ENCODE data around the gene ZNF786. TPM values are rescaled to one million over a fixed set of nuclear protein-coding genes. Genes with fewer than 3 reads are reported as not detected.

Gene ZNF786
- total RNA-seq, 1 experiment from 2014 or later = 10.1 TPM

- DNase-seq (ENCODE audit: low read depth, low spot score) = no peak
- ChIA-PET CTCF (no interaction called here), POLR2A (no interaction called here)
- TF ChIP-seq POLR2AphosphoS5 (IDR thresholded peaks at IDR 0.05; ENCODE audit: low read depth, low read length) = no peak
- H3K36me3 ChIP-seq (ENCODE audit: control insufficient read depth, insufficient read depth, low read length) = peaks cover 16% of the 10 kb centered on the region
- no peak for ATAC-seq
- no peaks in the 10 kb centered on the region for H3K4me1 ChIP-seq (ENCODE audit: control insufficient read depth, insufficient read depth, low read length)
- no peak overlapping the region for H3K4me3 ChIP-seq (ENCODE audit: low read depth in 2 of 2, low read length in 2 of 2)
- no TSS peak for BruUV-seq (replicated peaks)
- H3K27me3 ChIP-seq (ENCODE audit: control insufficient read depth, insufficient read depth, low read length) = no peaks in the 10 kb centered on the region
- H3K9me3 ChIP-seq (ENCODE audit: control insufficient read depth, insufficient read depth, low read depth, low read length) = no peaks in the 10 kb centered on the region
- intact Hi-C loops (cut with micrococcal nuclease; ENCODE audit: unreplicated experiment) = no loop called here
- no peak overlapping the region for H3K27ac ChIP-seq (ENCODE audit: low read length)
- in situ Hi-C loops (cut with HindIII; ENCODE audit: low pct_unique_long_range_greater_than_20kb, low sequenced_read_pairs) = no loop called here
Measured at GRCh38 chr7:149074116-149074885, 16.2 kb downstream of the ZNF786 start.

GRCh38 chr7:149072438-149072775, 18.1 kb downstream of the ZNF786 start:
- ChIA-PET CTCF (interaction anchor here (0.5 kb wide), 1 partner anchor 10 kb away, joined by 4 read pairs; no protein-coding TSS in a partner anchor), POLR2A (no interaction called here)
- Histone ChIP-seq H3K36me3 (ENCODE audit: control insufficient read depth, insufficient read depth, low read length) (peaks cover 16% of the 10 kb centered on the region), H3K9me3 (ENCODE audit: control insufficient read depth, insufficient read depth, low read depth, low read length) (no peaks in the 10 kb centered on the region), H3K27ac (ENCODE audit: low read length) (no peak overlapping the region), H3K4me1 (ENCODE audit: control insufficient read depth, insufficient read depth, low read length) (no peaks in the 10 kb centered on the region), H3K4me3 (ENCODE audit: low read depth in 2 of 2, low read length in 2 of 2) (no peak overlapping the region), H3K27me3 (ENCODE audit: control insufficient read depth, insufficient read depth, low read length) (no peaks in the 10 kb centered on the region)
- DNase-seq (ENCODE audit: low read depth, low spot score) = no peak
- intact Hi-C loops (cut with micrococcal nuclease; ENCODE audit: unreplicated experiment) (no loop called here), in situ Hi-C loops (cut with HindIII; ENCODE audit: low pct_unique_long_range_greater_than_20kb, low sequenced_read_pairs) (no loop called here)
- TF ChIP-seq CTCF (IDR thresholded peaks at IDR 0.05) (no peak), SIN3A (IDR thresholded peaks at IDR 0.05; ENCODE audit: borderline replicate concordance, insufficient read depth, low read depth, low read length) (no peak), REST (IDR thresholded peaks at IDR 0.05; ENCODE audit: insufficient read depth in 1 of 2, low read depth in 2 of 2, low read length in 1 of 2) (no peak), POLR2AphosphoS5 (IDR thresholded peaks at IDR 0.05; ENCODE audit: low read depth, low read length) (no peak), TCF7L2 (IDR thresholded peaks at IDR 0.05; ENCODE audit: low read depth, low read length) (no peak)
- ATAC-seq = no peak
- BruUV-seq (replicated peaks) = no TSS peak
